IMR-90 (cell line): ENCODE measurements around the gene LEPROT. TPM values are rescaled to one million over a fixed set of nuclear protein-coding genes. Genes with fewer than 3 reads are reported as not detected.

Experiments
- ATAC-seq: fragments of 200-7000 bp; cut with Tn5 transposase; 2 replicates; pipeline ENCODE4 v1.9.1; 2020; ENCODE audit warnings: low read depth, mild to moderate bottlenecking, moderate library complexity
- BruUV-seq: library from RNA; stranded (reverse); fragments of 400-500 nt; replicated peaks from 2 replicates; lab custom pipeline; 2021; lab: Mats Ljungman, UMichigan
- CTCF ChIA-PET: fragments of 300-600 bp; formaldehyde crosslinking; extraction: SDS; loops from one replicate; lab custom pipeline; 2021; ENCODE audit warnings: antibody characterized with exemption; lab: Yijun Ruan, JAX
- POLR2A ChIA-PET: fragments of 300-600 bp; sonication (Branson Sonifier 250); formaldehyde crosslinking; loops from one replicate; lab custom pipeline; 2022; ENCODE audit warnings: antibody characterized with exemption; ENCODE audit not compliant: unreplicated experiment; lab: Charles Lee
- DNase-seq: peaks from one replicate; pipeline ENCODE4 v3.0.0; 2013
- H2AFZ ChIP-seq: replicated peaks from 2 replicates; pipeline ENCODE3; 2013; ENCODE audit warnings: low read length, mild to moderate bottlenecking; ENCODE audit not compliant: poor library complexity
- H2AK5ac ChIP-seq: 2 replicates; pipeline ENCODE4 v1.6.1; 2013; ENCODE audit warnings: low read depth, low read length, inconsistent platforms
- H2AK9ac ChIP-seq: replicated peaks from 2 replicates; pipeline ENCODE3; 2013; ENCODE audit warnings: mild to moderate bottlenecking, low read depth, low read length, moderate library complexity; ENCODE audit not compliant: poor library complexity
- H2BK120ac ChIP-seq: 2 replicates; pipeline ENCODE4 v1.6.1; 2013; ENCODE audit warnings: low read depth, low read length, inconsistent platforms
- H2BK15ac ChIP-seq: 3 replicates; pipeline ENCODE4 v1.6.1; 2013; ENCODE audit warnings: low read depth, low read length, inconsistent platforms
- H2BK20ac ChIP-seq: 2 replicates; pipeline ENCODE4 v1.6.1; 2013; ENCODE audit warnings: low read depth, mild to moderate bottlenecking, inconsistent platforms, low read length, moderate library complexity
- H2BK5ac ChIP-seq: 2 replicates; pipeline ENCODE4 v1.6.1; 2013; ENCODE audit warnings: mild to moderate bottlenecking, low read depth, low read length, inconsistent platforms; ENCODE audit not compliant: poor library complexity, severe bottlenecking
- H3K14ac ChIP-seq: replicated peaks from 2 replicates; pipeline ENCODE4 v1.6.1; 2013; ENCODE audit warnings: low read depth, low read length, inconsistent platforms
- H3K18ac ChIP-seq: 2 replicates; pipeline ENCODE4 v1.6.1; 2013; ENCODE audit warnings: low read depth, low read length, control low read depth
- H3K23ac ChIP-seq: 2 replicates; pipeline ENCODE4 v1.6.1; 2013; ENCODE audit warnings: low read depth, low read length, inconsistent platforms
- H3K27ac ChIP-seq: 2 replicates; pipeline ENCODE4 v1.5.1; 2013; ENCODE audit warnings: mild to moderate bottlenecking, control low read depth, low read length; ENCODE audit not compliant: insufficient read depth
- H3K27me3 ChIP-seq: 2 replicates; pipeline ENCODE4 v1.6.1; 2013; ENCODE audit warnings: low read length; ENCODE audit not compliant: control insufficient read depth, insufficient read depth
- H3K36me3 ChIP-seq: 2 replicates; pipeline ENCODE4 v1.6.1; 2013; ENCODE audit warnings: low read length, mixed read lengths; ENCODE audit not compliant: control insufficient read depth, insufficient read depth
- H3K4ac ChIP-seq: 2 replicates; pipeline ENCODE4 v1.6.1; 2013; ENCODE audit warnings: low read depth, low read length, inconsistent platforms
- H3K4me1 ChIP-seq: 2 replicates; pipeline ENCODE4 v1.6.1; 2013; ENCODE audit warnings: low read length, mixed read lengths; ENCODE audit not compliant: control insufficient read depth, insufficient read depth
- H3K4me2 ChIP-seq: 2 replicates; pipeline ENCODE4 v1.6.1; 2013; ENCODE audit warnings: low read depth, mild to moderate bottlenecking, control low read depth, low read length, moderate library complexity
- H3K4me3 ChIP-seq: 2 replicates; pipeline ENCODE4 v1.5.1; 2013; ENCODE audit warnings: low read depth, mild to moderate bottlenecking, control low read depth, low read length, moderate library complexity; ENCODE audit not compliant: insufficient read depth
- H3K56ac ChIP-seq: 2 replicates; pipeline ENCODE4 v1.6.1; 2013; ENCODE audit warnings: low read length, inconsistent platforms; ENCODE audit not compliant: insufficient read depth; ENCODE audit errors: extremely low read depth
- H3K79me1 ChIP-seq, 2 experiments: 2 replicates each; pipeline ENCODE4 v1.6.1; 2013; ENCODE audit warnings: low read length in 2 of 2, inconsistent platforms in 1 of 2, low read depth in 1 of 2
- H3K9ac ChIP-seq: 2 replicates; pipeline ENCODE4 v1.6.1; 2013; ENCODE audit warnings: low read depth, low read length, control low read depth
- H3K9me1 ChIP-seq: 2 replicates; pipeline ENCODE4 v1.6.1; 2013; ENCODE audit warnings: low read length, inconsistent platforms; ENCODE audit not compliant: insufficient read depth
- H3K9me3 ChIP-seq: 2 replicates; pipeline ENCODE4 v1.6.1; 2013; ENCODE audit warnings: low read length; ENCODE audit not compliant: control insufficient read depth, insufficient read depth
- H4K20me1 ChIP-seq: 2 replicates; pipeline ENCODE4 v1.6.1; 2013; ENCODE audit warnings: low read length, inconsistent platforms; ENCODE audit not compliant: insufficient read depth
- H4K5ac ChIP-seq: 2 replicates; pipeline ENCODE4 v1.6.1; 2013; ENCODE audit warnings: mild to moderate bottlenecking, low read depth, low read length, control low read depth
- H4K8ac ChIP-seq, 2 experiments: 2 replicates each; pipeline ENCODE4 v1.6.1; 2013; ENCODE audit warnings: low read depth in 2 of 2, low read length in 2 of 2, control low read depth in 1 of 2, inconsistent platforms in 1 of 2
- H4K91ac ChIP-seq: 2 replicates; pipeline ENCODE4 v1.6.1; 2013; ENCODE audit warnings: low read depth, low read length, inconsistent platforms; ENCODE audit not compliant: insufficient read depth
- BHLHE40 ChIP-seq: fragments of 150-350 bp; IDR thresholded peaks from 2 replicates; pipeline ENCODE4 v1.6.1; 2016; ENCODE audit warnings: mild to moderate bottlenecking, low read depth, low read length
- CEBPB ChIP-seq: IDR thresholded peaks from 2 replicates; pipeline ENCODE4 v1.6.1; 2012; ENCODE audit warnings: low read depth, low read length, improper control_type of control experiment
- CHD1 ChIP-seq: IDR thresholded peaks from 2 replicates; pipeline ENCODE4 v1.6.1; 2012; ENCODE audit warnings: low read depth, low read length, improper control_type of control experiment
- FOS ChIP-seq: fragments of 150-350 bp; IDR thresholded peaks from 2 replicates; pipeline ENCODE4 v1.6.1; 2016; ENCODE audit warnings: low read depth, low read length
- MAFK ChIP-seq: IDR thresholded peaks from 2 replicates; pipeline ENCODE4 v1.6.1; 2012; ENCODE audit warnings: low read depth, low read length, improper control_type of control experiment
- MAZ ChIP-seq: IDR thresholded peaks from 2 replicates; pipeline ENCODE4 v1.6.1; 2012; ENCODE audit warnings: low read depth, mild to moderate bottlenecking, low read length, improper control_type of control experiment, moderate library complexity, borderline replicate concordance
- MXI1 ChIP-seq: IDR thresholded peaks from 2 replicates; pipeline ENCODE4 v1.6.1; 2012; ENCODE audit warnings: low read depth, mild to moderate bottlenecking, low read length, moderate library complexity, borderline replicate concordance
- NFE2L2 ChIP-seq: fragments of 150-350 bp; IDR thresholded peaks from 2 replicates; pipeline ENCODE4 v1.6.1; 2016; ENCODE audit warnings: low read depth, mild to moderate bottlenecking, low read length
- POLR2A ChIP-seq: IDR thresholded peaks from 2 replicates; pipeline ENCODE4 v1.6.1; 2012; ENCODE audit warnings: mild to moderate bottlenecking, low read depth, low read length
- RCOR1 ChIP-seq: IDR thresholded peaks from 2 replicates; pipeline ENCODE4 v1.6.1; 2012; ENCODE audit warnings: mild to moderate bottlenecking, low read length, improper control_type of control experiment; ENCODE audit not compliant: insufficient replicate concordance
- WGBS, 2 experiments: methylation state at CpG; one replicate each; pipeline versions ENCODE4 v1.1.5 to v1.1.7; 2013; ENCODE audit warnings: missing lambda C conversion rate in 2 of 2; ENCODE audit not compliant: insufficient read length in 1 of 2; ENCODE audit errors: extremely low coverage in 2 of 2; 5-methylcytosine and 5-hydroxymethylcytosine counted together
- dilution Hi-C: fragments of 300-500 bp; cut with HindIII; formaldehyde crosslinking; loops from one replicate; pipeline ENCODE4 v1.14.3; 2018; ENCODE audit warnings: low sequenced_read_pairs; ENCODE audit not compliant: unreplicated experiment
- in situ Hi-C: fragments of 300-500 bp; cut with MboI; formaldehyde crosslinking; loops from 3 replicates; pipeline ENCODE4 v1.14.3; 2019; ENCODE audit warnings: low sequenced_read_pairs, inconsistent platforms, mixed read lengths
- intact Hi-C: fragments of 100-400 bp; cut with micrococcal nuclease; formaldehyde crosslinking; loops from 2 replicates; pipeline ENCODE4 v1.10.0; 2022
- polyA plus RNA-seq, 3 experiments: library from polyadenylated mRNA; depleted of rRNA; stranded (reverse); fragments of >200 nt; gene quantifications; 2 replicates each; pipeline ENCODE4 v1.2.3, GENCODE V29; 2012; ENCODE audit warnings: low replicate concordance in 1 of 3
- total RNA-seq: library from RNA; depleted of rRNA; stranded (reverse); fragments of >200 nt; gene quantifications from 2 replicates; pipeline ENCODE4 v1.2.3, GENCODE V29; 2012
- TF ChIP-seq, protein P1 (sequence below): conservative IDR thresholded peaks from 2 replicates; pipeline ENCODE4 v1.5.1; 2012; ENCODE audit warnings: mild to moderate bottlenecking, low read depth, low read length, improper control_type of control experiment
- TF ChIP-seq, protein P2 (sequence below): fragments of 150-350 bp; IDR thresholded peaks from 2 replicates; pipeline ENCODE4 v1.6.1; 2016; ENCODE audit warnings: low read depth, mild to moderate bottlenecking, low read length, moderate library complexity, borderline replicate concordance

The LEPROT gene
- total and polyA plus RNA-seq, 2 of the 4 experiments (the other 2 are of a cell fraction): 21.0 to 40.2 TPM

- no peak overlapping the region for H3K9ac ChIP-seq
- no peak overlapping the region for H3K14ac ChIP-seq
- H3K4me1 ChIP-seq: peaks cover 2% of the 10 kb centered on the region; the same call in 1 of the 2 replicates
- TF ChIP-seq RCOR1 (no peak), CEBPB (no peak), NFE2L2 (no peak), BHLHE40 (no peak), POLR2A (no peak), MAZ (no peak), MXI1 (no peak), FOS (no peak), CHD1 (no peak), MAFK (no peak)
- TF ChIP-seq, protein P1, sequence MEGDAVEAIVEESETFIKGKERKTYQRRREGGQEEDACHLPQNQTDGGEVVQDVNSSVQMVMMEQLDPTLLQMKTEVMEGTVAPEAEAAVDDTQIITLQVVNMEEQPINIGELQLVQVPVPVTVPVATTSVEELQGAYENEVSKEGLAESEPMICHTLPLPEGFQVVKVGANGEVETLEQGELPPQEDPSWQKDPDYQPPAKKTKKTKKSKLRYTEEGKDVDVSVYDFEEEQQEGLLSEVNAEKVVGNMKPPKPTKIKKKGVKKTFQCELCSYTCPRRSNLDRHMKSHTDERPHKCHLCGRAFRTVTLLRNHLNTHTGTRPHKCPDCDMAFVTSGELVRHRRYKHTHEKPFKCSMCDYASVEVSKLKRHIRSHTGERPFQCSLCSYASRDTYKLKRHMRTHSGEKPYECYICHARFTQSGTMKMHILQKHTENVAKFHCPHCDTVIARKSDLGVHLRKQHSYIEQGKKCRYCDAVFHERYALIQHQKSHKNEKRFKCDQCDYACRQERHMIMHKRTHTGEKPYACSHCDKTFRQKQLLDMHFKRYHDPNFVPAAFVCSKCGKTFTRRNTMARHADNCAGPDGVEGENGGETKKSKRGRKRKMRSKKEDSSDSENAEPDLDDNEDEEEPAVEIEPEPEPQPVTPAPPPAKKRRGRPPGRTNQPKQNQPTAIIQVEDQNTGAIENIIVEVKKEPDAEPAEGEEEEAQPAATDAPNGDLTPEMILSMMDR: no peak
- TF ChIP-seq, protein P2, sequence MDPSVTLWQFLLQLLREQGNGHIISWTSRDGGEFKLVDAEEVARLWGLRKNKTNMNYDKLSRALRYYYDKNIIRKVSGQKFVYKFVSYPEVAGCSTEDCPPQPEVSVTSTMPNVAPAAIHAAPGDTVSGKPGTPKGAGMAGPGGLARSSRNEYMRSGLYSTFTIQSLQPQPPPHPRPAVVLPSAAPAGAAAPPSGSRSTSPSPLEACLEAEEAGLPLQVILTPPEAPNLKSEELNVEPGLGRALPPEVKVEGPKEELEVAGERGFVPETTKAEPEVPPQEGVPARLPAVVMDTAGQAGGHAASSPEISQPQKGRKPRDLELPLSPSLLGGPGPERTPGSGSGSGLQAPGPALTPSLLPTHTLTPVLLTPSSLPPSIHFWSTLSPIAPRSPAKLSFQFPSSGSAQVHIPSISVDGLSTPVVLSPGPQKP: no peak
- no TSS peak for BruUV-seq
- H4K5ac ChIP-seq: no peak overlapping the region
- H4K20me1 ChIP-seq: no peaks in the 10 kb centered on the region
- POLR2A ChIA-PET: no interaction called here
- H3K4me2 ChIP-seq: no peak overlapping the region
- no peak overlapping the region for H3K4ac ChIP-seq
- no peak overlapping the region; the same call in 1 of the 2 replicates for H3K18ac ChIP-seq
- no peak overlapping the region for H2BK20ac ChIP-seq
- intact Hi-C loops: no loop called here
- in situ Hi-C loops: no loop called here
- H3K27me3 ChIP-seq: peaks cover 5% of the 10 kb centered on the region
- no peak overlapping the region for H2AK9ac ChIP-seq
- H2AK5ac ChIP-seq: no peak overlapping the region
- H3K79me1 ChIP-seq: no peaks in the 10 kb centered on the region
- no peak overlapping the region for H4K91ac ChIP-seq
- no peaks in the 10 kb centered on the region for H3K36me3 ChIP-seq
- H3K4me3 ChIP-seq: no peak overlapping the region
- no peaks in the 10 kb centered on the region for H3K9me3 ChIP-seq
- DNase-seq (no peak), ATAC-seq (no peak)
- CTCF ChIA-PET: interaction anchor here (1.2 kb wide), 1 partner anchor 21 kb away, joined by 3 read pairs; no protein-coding TSS in a partner anchor
- no peak overlapping the region for H2BK5ac ChIP-seq
- H2AFZ ChIP-seq: no peak overlapping the region
- no peak overlapping the region for H2BK120ac ChIP-seq
- no peak overlapping the region for H2BK15ac ChIP-seq
- H4K8ac ChIP-seq: no peak overlapping the region
- no peak overlapping the region for H3K23ac ChIP-seq
- no peak overlapping the region for H3K56ac ChIP-seq
- no peaks in the 10 kb centered on the region for H3K9me1 ChIP-seq
- no peak overlapping the region for H3K27ac ChIP-seq
- dilution Hi-C loops: no loop called here
- no CpG with 5 or more reads among the region's 1 CpG for WGBS, 2 experiments
Measured at GRCh38 chr1:65409314-65409713, 11.2 kb upstream of the LEPROT start.
